HCEC 1CT (cell line): ENCODE data around the gene SMIM21.
A peak's percentile ranks its signal among the peaks of the same experiment; 100 is the strongest.

ENCODE experiments used
- DNase-seq: peaks from one replicate; pipeline ENCODE4 v3.0.0-alpha.2; 2017

The SMIM21 gene

GRCh38 chr18:75427603-75428002, at the start of gene SMIM21:
SMIM21 (minus strand) TSS chr18:75427703; CDS start chr18:75427563, 140 bp downstream.
- DNase-seq: no peak

GRCh38 chr18:75475228-75475627, 47.7 kb upstream of the SMIM21 start:
- DNase-seq: peak; percentile 75

- no peak for DNase-seq
Observed at GRCh38 chr18:75474332-75474731, 46.8 kb upstream of the SMIM21 start.

- no peak for DNase-seq
Observed at GRCh38 chr18:75473316-75473715, 45.8 kb upstream of the SMIM21 start.

GRCh38 chr18:75472906-75473305, 45.4 kb upstream of the SMIM21 start:
- DNase-seq: no peak

- DNase-seq: no peak
Observed at GRCh38 chr18:75472396-75472795, 44.9 kb upstream of the SMIM21 start.

GRCh38 chr18:75471850-75472249, 44.3 kb upstream of the SMIM21 start:
- no peak for DNase-seq

GRCh38 chr18:75467851-75468250, 40.3 kb upstream of the SMIM21 start:
- no peak for DNase-seq

GRCh38 chr18:75467281-75467795, 39.8 kb upstream of the SMIM21 start:
- DNase-seq: no peak

- no peak for DNase-seq
Observed at GRCh38 chr18:75464356-75464755, 36.9 kb upstream of the SMIM21 start.

GRCh38 chr18:75462178-75462832, 34.8 kb upstream of the SMIM21 start:
- no peak for DNase-seq

GRCh38 chr18:75456199-75456631, 28.7 kb upstream of the SMIM21 start:
- DNase-seq: no peak

GRCh38 chr18:75455249-75456198, 28.0 kb upstream of the SMIM21 start:
- no peak for DNase-seq

GRCh38 chr18:75454022-75454795, 26.7 kb upstream of the SMIM21 start:
- DNase-seq: no peak

- no peak for DNase-seq
Observed at GRCh38 chr18:75450906-75451305, 23.4 kb upstream of the SMIM21 start.

GRCh38 chr18:75441896-75442295, 14.4 kb upstream of the SMIM21 start:
- no peak for DNase-seq

- DNase-seq: no peak
Observed at GRCh38 chr18:75439348-75439747, 11.8 kb upstream of the SMIM21 start.

GRCh38 chr18:75438891-75439290, 11.4 kb upstream of the SMIM21 start:
- no peak for DNase-seq

GRCh38 chr18:75437979-75438378, 10.5 kb upstream of the SMIM21 start:
- DNase-seq: no peak

GRCh38 chr18:75433098-75433497, 5.6 kb upstream of the SMIM21 start:
- DNase-seq: no peak

GRCh38 chr18:75429975-75430374, 2.5 kb upstream of the SMIM21 start:
- DNase-seq: no peak

- no peak for DNase-seq
Observed at GRCh38 chr18:75428490-75428889, 987 bp upstream of the SMIM21 start.

- DNase-seq: peak; percentile 8
Observed at GRCh38 chr18:75422341-75422910, 5.1 kb downstream of the SMIM21 start.
